ENCODE measurements around the gene ARL8A. TPM values are rescaled to one million over a fixed set of nuclear protein-coding genes. Genes with fewer than 3 reads are reported as not detected.
"Not testable (repeated sequence)": the region's sequence is repeated elsewhere in the genome, so short reads cannot be mapped to it uniquely, and the experiment has no call there.

The ARL8A gene
- total RNA-seq, 1 donor from 2014 or later = 38.5 TPM

- peaks cover 0 to 3% of the 10 kb centered on the region in 2 donors for H3K4me1 ChIP-seq
- no peaks in the 10 kb centered on the region for H3K27me3 ChIP-seq
- intact Hi-C loops (cut with DNase I) = no loop called here
- no peaks in the 10 kb centered on the region for H3K36me3 ChIP-seq
- no peak overlapping the region for H3K4me3 ChIP-seq
- no peak for TF ChIP-seq CTCF (IDR thresholded peaks at IDR 0.05)
- DNase-seq (ENCODE audit: low spot score in 2 of 2) = no peak
- H3K9me3 ChIP-seq = no peaks in the 10 kb centered on the region
- no peak overlapping the region for H3K27ac ChIP-seq
Measured at GRCh38 chr1:202148391-202148790, 3.9 kb upstream of the ARL8A start.

GRCh38 chr1:202146993-202147392 is 2.5 kb upstream of the ARL8A start:
- TF ChIP-seq CTCF (IDR thresholded peaks at IDR 0.05) = no peak

GRCh38 chr1:202146279-202146678 is 1.7 kb upstream of the ARL8A start:
- H3K27me3 ChIP-seq = no peaks in the 10 kb centered on the region
- no peaks in the 10 kb centered on the region for H3K9me3 ChIP-seq
- no peak for DNase-seq (ENCODE audit: low spot score in 2 of 2)
- peaks cover 3 to 20% of the 10 kb centered on the region in 2 donors for H3K4me1 ChIP-seq
- no peaks in the 10 kb centered on the region for H3K36me3 ChIP-seq
- H3K27ac ChIP-seq = no peak overlapping the region
- intact Hi-C loops (cut with DNase I) = no loop called here
- no peak for TF ChIP-seq CTCF (IDR thresholded peaks at IDR 0.05)
- H3K4me3 ChIP-seq = no peak overlapping the region

More at GRCh38 chr1:202146993-202147392, 2.5 kb upstream of the ARL8A start:
- no peak for DNase-seq (ENCODE audit: low spot score in 2 of 2)
- Histone ChIP-seq H3K9me3 (no peaks in the 10 kb centered on the region), H3K27ac (no peak overlapping the region), H3K27me3 (no peaks in the 10 kb centered on the region), H3K36me3 (no peaks in the 10 kb centered on the region), H3K4me1 (peaks cover 3 to 15% of the 10 kb centered on the region in 2 donors), H3K4me3 (no peak overlapping the region)
- intact Hi-C loops (cut with DNase I) = no loop called here

GRCh38 chr1:202145744-202146140 is 1.2 kb upstream of the ARL8A start:
- H3K27ac ChIP-seq = peak overlapping the region; percentile 96
- H3K4me1 ChIP-seq = peaks cover 3 to 21% of the 10 kb centered on the region in 2 donors
- H3K36me3 ChIP-seq; DNase-seq (ENCODE audit: low spot score in 2 of 2); H3K27me3 ChIP-seq; H3K9me3 ChIP-seq; intact Hi-C loops (cut with DNase I): not testable (repeated sequence)
- H3K4me3 ChIP-seq = peak overlapping the region in 1 of 2 donors; percentile 98

GRCh38 chr1:202145068-202145743 is 669 bp upstream of the ARL8A start:
- Histone ChIP-seq H3K27me3 (no peaks in the 10 kb centered on the region), H3K4me1 (peaks cover 3 to 21% of the 10 kb centered on the region in 2 donors), H3K4me3 (peak overlapping the region; percentile 93 to 98), H3K27ac (peak overlapping the region; percentile 96), H3K36me3 (no peaks in the 10 kb centered on the region), H3K9me3 (no peaks in the 10 kb centered on the region)
- intact Hi-C loops (cut with DNase I) = no loop called here
- TF ChIP-seq CTCF (IDR thresholded peaks at IDR 0.05) = no peak
- DNase-seq (ENCODE audit: low spot score in 2 of 2) = no peak

GRCh38 chr1:202143768-202144401 is 652 bp downstream of the ARL8A start:
- Histone ChIP-seq H3K27me3 (no peaks in the 10 kb centered on the region), H3K27ac (peak overlapping the region; percentile 96), H3K36me3 (no peaks in the 10 kb centered on the region), H3K9me3 (no peaks in the 10 kb centered on the region), H3K4me1 (peaks cover 3 to 21% of the 10 kb centered on the region in 2 donors), H3K4me3 (peak overlapping the region; percentile 93 to 98)
- DNase-seq (ENCODE audit: low spot score in 2 of 2) = peak in 1 of 2 donors; percentile 71
- intact Hi-C loops (cut with DNase I) = no loop called here
- no peak for TF ChIP-seq CTCF (IDR thresholded peaks at IDR 0.05)
